Measurements from ENCODE around the gene PCNX1. TPM values are rescaled to one million over a fixed set of nuclear protein-coding genes. Genes with fewer than 3 reads are reported as not detected.
"Not testable (repeated sequence)": the region's sequence is repeated elsewhere in the genome, so short reads cannot be mapped to it uniquely, and the experiment has no call there.

PCNX1 gene
- 155 TPM for total RNA-seq

- DNase-seq (ENCODE audit: low spot score in 2 of 2), result peak; percentile 95
- FAIRE-seq, result no peak
These were observed at the start of gene PCNX1 for GRCh38 chr14:70907176-70907995. Gene PCNX1 (plus strand): TSS chr14:70907459. CDS start chr14:70907851, 392 bp downstream.

- no peak for FAIRE-seq
These were observed 49.8 kb upstream of the PCNX1 start for GRCh38 chr14:70857496-70857890.

GRCh38 chr14:70858641-70859040 lies 48.6 kb upstream of the PCNX1 start:
- FAIRE-seq (no peak), DNase-seq (ENCODE audit: low spot score in 2 of 2) (no peak)

More at GRCh38 chr14:70857496-70857890, 49.8 kb upstream of the PCNX1 start:
- no peak for DNase-seq (ENCODE audit: low spot score in 2 of 2)

- not testable (repeated sequence) for DNase-seq (ENCODE audit: low spot score in 2 of 2); FAIRE-seq
These were observed 40.3 kb upstream of the PCNX1 start for GRCh38 chr14:70866992-70867391.

GRCh38 chr14:70871001-70871400 lies 36.3 kb upstream of the PCNX1 start:
- DNase-seq (ENCODE audit: low spot score in 2 of 2) (no peak), FAIRE-seq (no peak)

GRCh38 chr14:70871863-70872677 lies 35.2 kb upstream of the PCNX1 start:
- FAIRE-seq (no peak), DNase-seq (ENCODE audit: low spot score in 2 of 2) (no peak)

GRCh38 chr14:70872678-70873020 lies 34.6 kb upstream of the PCNX1 start:
- no peak for FAIRE-seq
- DNase-seq (ENCODE audit: low spot score in 2 of 2), result no peak

- no peak for FAIRE-seq
- no peak for DNase-seq (ENCODE audit: low spot score in 2 of 2)
These were observed 33.6 kb upstream of the PCNX1 start for GRCh38 chr14:70873627-70874026.

GRCh38 chr14:70875811-70876460 lies 31.3 kb upstream of the PCNX1 start:
- DNase-seq (ENCODE audit: low spot score in 2 of 2); FAIRE-seq: not testable (repeated sequence)

- FAIRE-seq, result no peak
- no peak for DNase-seq (ENCODE audit: low spot score in 2 of 2)
These were observed 27.8 kb upstream of the PCNX1 start for GRCh38 chr14:70879448-70879847.

GRCh38 chr14:70880888-70881287 lies 26.4 kb upstream of the PCNX1 start:
- DNase-seq (ENCODE audit: low spot score in 2 of 2); FAIRE-seq: not testable (repeated sequence)

- FAIRE-seq, result no peak
- no peak for DNase-seq (ENCODE audit: low spot score in 2 of 2)
These were observed 25.6 kb upstream of the PCNX1 start for GRCh38 chr14:70881549-70882177.

GRCh38 chr14:70882776-70883492 lies 24.3 kb upstream of the PCNX1 start:
- no peak for DNase-seq (ENCODE audit: low spot score in 2 of 2)
- FAIRE-seq, result no peak

- FAIRE-seq, result no peak
- no peak for DNase-seq (ENCODE audit: low spot score in 2 of 2)
These were observed 22.5 kb upstream of the PCNX1 start for GRCh38 chr14:70884595-70885342.

GRCh38 chr14:70885343-70886022 lies 21.8 kb upstream of the PCNX1 start:
- DNase-seq (ENCODE audit: low spot score in 2 of 2) (no peak), FAIRE-seq (no peak)

GRCh38 chr14:70886421-70887206 lies 20.6 kb upstream of the PCNX1 start:
- no peak for DNase-seq (ENCODE audit: low spot score in 2 of 2)
- no peak for FAIRE-seq

- FAIRE-seq (no peak), DNase-seq (ENCODE audit: low spot score in 2 of 2) (no peak)
These were observed 20.0 kb upstream of the PCNX1 start for GRCh38 chr14:70887207-70887681.
